MV-4-11 (cell line): ENCODE data around the gene LPP.

Experiments used
- DNase-seq: peaks from one replicate; lab custom pipeline; 2025; lab: John Stamatoyannopoulos, UW

LPP gene

GRCh38 chr3:188914552-188914951 is 760.6 kb downstream of the LPP start:
- peak; percentile 93 for DNase-seq

- peak; percentile 53 for DNase-seq
Observed at GRCh38 chr3:188915127-188915526, 761.2 kb downstream of the LPP start.

GRCh38 chr3:188916934-188917401 is 763.0 kb downstream of the LPP start:
- DNase-seq: peak; percentile 96

GRCh38 chr3:188918093-188918492 is 764.1 kb downstream of the LPP start:
- DNase-seq: peak; percentile 67

GRCh38 chr3:188923671-188924070 is 769.7 kb downstream of the LPP start:
- no peak for DNase-seq

- no peak for DNase-seq
Observed at GRCh38 chr3:188925376-188925775, 771.4 kb downstream of the LPP start.

- no peak for DNase-seq
Observed at GRCh38 chr3:188926111-188926510, 772.2 kb downstream of the LPP start.

- DNase-seq: no peak
Observed at GRCh38 chr3:188926741-188927511, 773.0 kb downstream of the LPP start.

GRCh38 chr3:188927971-188928370 is 774.0 kb downstream of the LPP start:
- DNase-seq: no peak

- DNase-seq: no peak
Observed at GRCh38 chr3:188929137-188929536, 775.2 kb downstream of the LPP start.

- DNase-seq: no peak
Observed at GRCh38 chr3:188931036-188931435, 777.1 kb downstream of the LPP start.

GRCh38 chr3:188931531-188931930 is 777.6 kb downstream of the LPP start:
- no peak for DNase-seq

GRCh38 chr3:188934989-188935388 is 781.0 kb downstream of the LPP start:
- DNase-seq: no peak

GRCh38 chr3:188936597-188937107 is 782.7 kb downstream of the LPP start:
- no peak for DNase-seq

GRCh38 chr3:188937389-188937788 is 783.4 kb downstream of the LPP start:
- no peak for DNase-seq

GRCh38 chr3:188938999-188939398 is 785.0 kb downstream of the LPP start:
- no peak for DNase-seq

- DNase-seq: no peak
Observed at GRCh38 chr3:188939814-188940572, 786.0 kb downstream of the LPP start.
